Measurements from ENCODE around the gene TARS3. TPM values are rescaled to one million over a fixed set of nuclear protein-coding genes. Genes with fewer than 3 reads are reported as not detected.

TARS3 gene
- total RNA-seq, 1 experiment from 2014 or later, result 9.5 TPM

DNA sequence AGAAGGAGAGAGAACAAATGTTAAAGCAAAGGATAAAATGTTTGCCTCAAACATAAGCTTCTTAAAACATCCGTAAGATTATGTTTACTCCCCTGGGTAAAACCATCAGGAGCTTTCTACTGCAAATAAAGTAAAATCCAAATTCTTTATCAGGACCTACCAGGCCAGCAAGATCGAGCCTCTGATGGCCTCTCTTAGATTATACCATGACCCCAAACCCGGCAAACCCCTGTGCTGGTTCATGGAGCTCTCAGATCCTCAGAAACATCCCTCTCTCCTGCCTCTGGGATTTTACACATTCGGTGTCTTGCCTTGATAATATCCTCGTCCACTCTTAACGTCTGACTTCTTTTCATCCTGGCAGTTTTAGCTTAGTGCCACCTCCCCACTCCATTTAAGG lies 7.5 kb upstream of the TARS3 start (continued):
- no peak for TF ChIP-seq ZMAT4 (CRISPR knock-in tag; IDR thresholded peaks at IDR 0.05)
- TF ChIP-seq ATF1 (CRISPR knock-in tag; IDR thresholded peaks at IDR 0.05), result no peak
- TF ChIP-seq, protein P1, sequence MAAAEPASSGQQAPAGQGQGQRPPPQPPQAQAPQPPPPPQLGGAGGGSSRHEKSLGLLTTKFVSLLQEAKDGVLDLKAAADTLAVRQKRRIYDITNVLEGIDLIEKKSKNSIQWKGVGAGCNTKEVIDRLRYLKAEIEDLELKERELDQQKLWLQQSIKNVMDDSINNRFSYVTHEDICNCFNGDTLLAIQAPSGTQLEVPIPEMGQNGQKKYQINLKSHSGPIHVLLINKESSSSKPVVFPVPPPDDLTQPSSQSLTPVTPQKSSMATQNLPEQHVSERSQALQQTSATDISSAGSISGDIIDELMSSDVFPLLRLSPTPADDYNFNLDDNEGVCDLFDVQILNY (CRISPR knock-in tag; IDR thresholded peaks at IDR 0.05), result no peak

DNA sequence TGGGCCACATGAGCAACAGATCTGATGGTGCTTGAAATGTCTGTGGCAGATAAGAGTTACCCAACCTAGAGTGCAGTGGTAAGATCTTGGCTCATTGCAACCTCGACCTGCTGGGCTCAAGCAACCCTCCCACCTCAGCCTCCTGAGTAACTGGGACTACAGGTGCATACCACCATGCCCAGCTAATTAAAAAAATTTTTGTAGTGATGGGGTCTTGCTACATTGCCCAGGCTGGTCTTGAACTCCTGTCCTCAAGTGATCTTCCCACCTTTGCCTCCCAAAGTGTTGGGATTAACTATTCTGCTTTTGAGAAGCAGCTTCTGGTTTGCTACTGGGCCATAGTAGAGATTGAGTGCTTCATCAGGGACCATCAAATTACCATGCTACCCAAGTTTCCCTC lies 2.9 kb upstream of the TARS3 start:
- H3K4me3 Mint-ChIP-seq, result no peak overlapping the region

GRCh38 chr15:101725073-101725472 lies 800 bp upstream of the TARS3 start:
- TF ChIP-seq PRRX2 (CRISPR knock-in tag; IDR thresholded peaks at IDR 0.05) (no peak), EMX1 (CRISPR knock-in tag; IDR thresholded peaks at IDR 0.05) (no peak), CDX4 (CRISPR knock-in tag; IDR thresholded peaks at IDR 0.05; ENCODE audit: borderline replicate concordance) (no peak), SOX15 (CRISPR knock-in tag; IDR thresholded peaks at IDR 0.05) (no peak), ETV6 (CRISPR knock-in tag; IDR thresholded peaks at IDR 0.05) (no peak), ZNF671 (CRISPR knock-in tag; IDR thresholded peaks at IDR 0.05) (no peak), NR1H2 (CRISPR knock-in tag; IDR thresholded peaks at IDR 0.05) (no peak), MYBL2 (CRISPR knock-in tag; IDR thresholded peaks at IDR 0.05) (no peak), ZNF423 (CRISPR knock-in tag; IDR thresholded peaks at IDR 0.05) (no peak), USF2 (CRISPR knock-in tag; IDR thresholded peaks at IDR 0.05) (no peak), ZNF512 (CRISPR knock-in tag; IDR thresholded peaks at IDR 0.05; ENCODE audit: borderline replicate concordance) (no peak), NR3C1 (CRISPR knock-in tag; conservative IDR thresholded peaks at IDR 0.05; ENCODE audit: low read depth) (no peak)
- TF ChIP-seq, protein P2, sequence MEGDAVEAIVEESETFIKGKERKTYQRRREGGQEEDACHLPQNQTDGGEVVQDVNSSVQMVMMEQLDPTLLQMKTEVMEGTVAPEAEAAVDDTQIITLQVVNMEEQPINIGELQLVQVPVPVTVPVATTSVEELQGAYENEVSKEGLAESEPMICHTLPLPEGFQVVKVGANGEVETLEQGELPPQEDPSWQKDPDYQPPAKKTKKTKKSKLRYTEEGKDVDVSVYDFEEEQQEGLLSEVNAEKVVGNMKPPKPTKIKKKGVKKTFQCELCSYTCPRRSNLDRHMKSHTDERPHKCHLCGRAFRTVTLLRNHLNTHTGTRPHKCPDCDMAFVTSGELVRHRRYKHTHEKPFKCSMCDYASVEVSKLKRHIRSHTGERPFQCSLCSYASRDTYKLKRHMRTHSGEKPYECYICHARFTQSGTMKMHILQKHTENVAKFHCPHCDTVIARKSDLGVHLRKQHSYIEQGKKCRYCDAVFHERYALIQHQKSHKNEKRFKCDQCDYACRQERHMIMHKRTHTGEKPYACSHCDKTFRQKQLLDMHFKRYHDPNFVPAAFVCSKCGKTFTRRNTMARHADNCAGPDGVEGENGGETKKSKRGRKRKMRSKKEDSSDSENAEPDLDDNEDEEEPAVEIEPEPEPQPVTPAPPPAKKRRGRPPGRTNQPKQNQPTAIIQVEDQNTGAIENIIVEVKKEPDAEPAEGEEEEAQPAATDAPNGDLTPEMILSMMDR (IDR thresholded peaks at IDR 0.05), result no peak
- TF ChIP-seq, protein P3, sequence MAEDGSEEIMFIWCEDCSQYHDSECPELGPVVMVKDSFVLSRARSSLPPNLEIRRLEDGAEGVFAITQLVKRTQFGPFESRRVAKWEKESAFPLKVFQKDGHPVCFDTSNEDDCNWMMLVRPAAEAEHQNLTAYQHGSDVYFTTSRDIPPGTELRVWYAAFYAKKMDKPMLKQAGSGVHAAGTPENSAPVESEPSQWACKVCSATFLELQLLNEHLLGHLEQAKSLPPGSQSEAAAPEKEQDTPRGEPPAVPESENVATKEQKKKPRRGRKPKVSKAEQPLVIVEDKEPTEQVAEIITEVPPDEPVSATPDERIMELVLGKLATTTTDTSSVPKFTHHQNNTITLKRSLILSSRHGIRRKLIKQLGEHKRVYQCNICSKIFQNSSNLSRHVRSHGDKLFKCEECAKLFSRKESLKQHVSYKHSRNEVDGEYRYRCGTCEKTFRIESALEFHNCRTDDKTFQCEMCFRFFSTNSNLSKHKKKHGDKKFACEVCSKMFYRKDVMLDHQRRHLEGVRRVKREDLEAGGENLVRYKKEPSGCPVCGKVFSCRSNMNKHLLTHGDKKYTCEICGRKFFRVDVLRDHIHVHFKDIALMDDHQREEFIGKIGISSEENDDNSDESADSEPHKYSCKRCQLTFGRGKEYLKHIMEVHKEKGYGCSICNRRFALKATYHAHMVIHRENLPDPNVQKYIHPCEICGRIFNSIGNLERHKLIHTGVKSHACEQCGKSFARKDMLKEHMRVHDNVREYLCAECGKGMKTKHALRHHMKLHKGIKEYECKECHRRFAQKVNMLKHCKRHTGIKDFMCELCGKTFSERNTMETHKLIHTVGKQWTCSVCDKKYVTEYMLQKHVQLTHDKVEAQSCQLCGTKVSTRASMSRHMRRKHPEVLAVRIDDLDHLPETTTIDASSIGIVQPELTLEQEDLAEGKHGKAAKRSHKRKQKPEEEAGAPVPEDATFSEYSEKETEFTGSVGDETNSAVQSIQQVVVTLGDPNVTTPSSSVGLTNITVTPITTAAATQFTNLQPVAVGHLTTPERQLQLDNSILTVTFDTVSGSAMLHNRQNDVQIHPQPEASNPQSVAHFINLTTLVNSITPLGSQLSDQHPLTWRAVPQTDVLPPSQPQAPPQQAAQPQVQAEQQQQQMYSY (CRISPR knock-in tag; IDR thresholded peaks at IDR 0.05), result no peak
- TF ChIP-seq, protein P1 (CRISPR knock-in tag; IDR thresholded peaks at IDR 0.05), result no peak
- TF ChIP-seq, protein P4, sequence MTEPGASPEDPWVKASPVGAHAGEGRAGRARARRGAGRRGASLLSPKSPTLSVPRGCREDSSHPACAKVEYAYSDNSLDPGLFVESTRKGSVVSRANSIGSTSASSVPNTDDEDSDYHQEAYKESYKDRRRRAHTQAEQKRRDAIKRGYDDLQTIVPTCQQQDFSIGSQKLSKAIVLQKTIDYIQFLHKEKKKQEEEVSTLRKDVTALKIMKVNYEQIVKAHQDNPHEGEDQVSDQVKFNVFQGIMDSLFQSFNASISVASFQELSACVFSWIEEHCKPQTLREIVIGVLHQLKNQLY (CRISPR knock-in tag; IDR thresholded peaks at IDR 0.05), result no peak
- peaks cover 8% of the 10 kb centered on the region; the same call in 1 of the 2 replicates for H3K4me1 Mint-ChIP-seq
- H3K9me3 Mint-ChIP-seq, result no peaks in the 10 kb centered on the region
- CTCF ChIA-PET, result interaction anchor here (0.6 kb wide), 1 partner anchor 467 kb away, joined by 3 read pairs; no protein-coding TSS in a partner anchor
- DNase-seq (ENCODE audit: low spot score) (no peak), ATAC-seq (no peak)
- peaks cover 6% of the 10 kb centered on the region for H3K27me3 Mint-ChIP-seq (ENCODE audit: low read depth)
- POLR2A ChIA-PET, result no interaction called here
- H3K27ac Mint-ChIP-seq, result no peak overlapping the region
- peaks cover 16% of the 10 kb centered on the region for H3K36me3 Mint-ChIP-seq
- peak overlapping the region; percentile 53; the same call in 1 of the 2 replicates for H3K4me3 Mint-ChIP-seq

More for the DNA sequence above, 2.9 kb upstream of the TARS3 start:
- DNase-seq (ENCODE audit: low spot score) (no peak), ATAC-seq (no peak)
- peaks cover 8% of the 10 kb centered on the region; the same call in 1 of the 2 replicates for H3K4me1 Mint-ChIP-seq
- peaks cover 6% of the 10 kb centered on the region for H3K27me3 Mint-ChIP-seq (ENCODE audit: low read depth)
- CTCF ChIA-PET, result no interaction called here
- peaks cover 1% of the 10 kb centered on the region for H3K36me3 Mint-ChIP-seq
- H3K27ac Mint-ChIP-seq, result no peak overlapping the region
- no peaks in the 10 kb centered on the region for H3K9me3 Mint-ChIP-seq
- TF ChIP-seq NFYB (CRISPR knock-in tag; conservative IDR thresholded peaks at IDR 0.05; ENCODE audit: low read depth), result no peak
- POLR2A ChIA-PET, result no interaction called here
